HG03571 (cell line): ENCODE results near the gene ODAD2.

ENCODE experiments used
- ATAC-seq: cut with Tn5 transposase; IDR thresholded peaks from one replicate; pipeline ENCODE4 v1.9.1; 2021; ENCODE audit not compliant: unreplicated experiment

ODAD2 gene

GRCh38 chr10:27779462-27780015, 219.3 kb downstream of the ODAD2 start:
- no peak for ATAC-seq

DNA sequence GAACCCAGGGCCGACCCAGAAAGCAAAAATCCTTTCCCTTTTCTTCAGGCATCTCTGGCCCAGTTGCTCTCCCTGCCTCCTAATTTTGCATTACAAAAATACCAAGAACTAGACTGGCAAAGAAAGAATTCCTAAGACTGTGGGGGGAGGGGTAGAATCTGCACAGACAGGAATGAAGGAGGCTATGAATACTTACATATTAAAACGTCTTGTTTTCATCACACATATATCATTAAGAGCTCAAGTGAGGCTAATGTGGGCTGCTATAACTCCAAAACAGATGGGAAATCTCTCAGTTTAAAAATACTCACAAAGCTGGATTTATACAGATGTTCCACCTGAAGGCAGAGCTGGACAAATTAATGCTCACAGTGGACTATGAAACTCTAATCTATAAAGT, 224.0 kb downstream of the ODAD2 start:
- no peak for ATAC-seq

- no peak for ATAC-seq
Measured at GRCh38 chr10:27771231-27771630, 227.6 kb downstream of the ODAD2 start.

GRCh38 chr10:27770181-27770580, 228.7 kb downstream of the ODAD2 start:
- ATAC-seq = no peak
